ENCODE measurements around the gene COL4A3.

The COL4A3 gene

GRCh38 chr2:227256605-227257004, 92.2 kb downstream of the COL4A3 start:
- Histone ChIP-seq H3K79me2 (ENCODE audit: insufficient read depth, low read length) (no peaks in the 10 kb centered on the region), H3K9me2 (ENCODE audit: low read depth, low read length) (no peaks in the 10 kb centered on the region), H3K4me1 (ENCODE audit: insufficient read depth, low read length, severe bottlenecking) (no peaks in the 10 kb centered on the region), H3F3A (ENCODE audit: insufficient read depth, low read length) (no peaks in the 10 kb centered on the region), H4K20me1 (ENCODE audit: insufficient read depth, low read length) (no peaks in the 10 kb centered on the region), H3K36me3 (ENCODE audit: insufficient read depth, low read length) (peaks cover 71% of the 10 kb centered on the region), H3K27ac (ENCODE audit: low read depth, low read length, poor library complexity, severe bottlenecking) (no peak overlapping the region), H3K4me3 (ENCODE audit: low read depth, low read length, poor library complexity, severe bottlenecking) (no peak overlapping the region), H2AFZ (ENCODE audit: low read length) (no peak overlapping the region), H3K27me3 (ENCODE audit: insufficient read depth, low read length) (no peaks in the 10 kb centered on the region), H3K9ac (ENCODE audit: low read length) (no peak overlapping the region), H3K4me2 (ENCODE audit: low read length) (no peak overlapping the region), H3K9me3 (ENCODE audit: low read length) (0 out of 2 replicates have a peak, but pooled peaks cover 3% of the 10 kb centered on the region)
- TF ChIP-seq CTCF (IDR thresholded peaks at IDR 0.05; ENCODE audit: low read length): no peak
- no peak for TF ChIP-seq EZH2 (IDR thresholded peaks at IDR 0.05; ENCODE audit: borderline replicate concordance, low read length)

GRCh38 chr2:227257820-227258219, 93.4 kb downstream of the COL4A3 start:
- TF ChIP-seq CTCF (IDR thresholded peaks at IDR 0.05; ENCODE audit: low read length) (no peak), EZH2 (IDR thresholded peaks at IDR 0.05; ENCODE audit: borderline replicate concordance, low read length) (no peak)

GRCh38 chr2:227260041-227260440, 95.6 kb downstream of the COL4A3 start:
- Histone ChIP-seq H3K4me3 (ENCODE audit: low read depth, low read length, poor library complexity, severe bottlenecking) (no peak overlapping the region), H3F3A (ENCODE audit: insufficient read depth, low read length) (no peaks in the 10 kb centered on the region), H3K27me3 (ENCODE audit: insufficient read depth, low read length) (no peaks in the 10 kb centered on the region), H3K9me3 (ENCODE audit: low read length) (0 out of 2 replicates have a peak, but pooled peaks cover 3% of the 10 kb centered on the region), H3K27ac (ENCODE audit: low read depth, low read length, poor library complexity, severe bottlenecking) (no peak overlapping the region), H2AFZ (ENCODE audit: low read length) (no peak overlapping the region), H3K4me2 (ENCODE audit: low read length) (no peak overlapping the region), H3K36me3 (ENCODE audit: insufficient read depth, low read length) (peaks cover 47% of the 10 kb centered on the region), H4K20me1 (ENCODE audit: insufficient read depth, low read length) (no peaks in the 10 kb centered on the region), H3K9ac (ENCODE audit: low read length) (no peak overlapping the region), H3K79me2 (ENCODE audit: insufficient read depth, low read length) (no peaks in the 10 kb centered on the region), H3K4me1 (ENCODE audit: insufficient read depth, low read length, severe bottlenecking) (no peaks in the 10 kb centered on the region), H3K9me2 (ENCODE audit: low read depth, low read length) (no peaks in the 10 kb centered on the region)
- TF ChIP-seq EZH2 (IDR thresholded peaks at IDR 0.05; ENCODE audit: borderline replicate concordance, low read length) (no peak), CTCF (IDR thresholded peaks at IDR 0.05; ENCODE audit: low read length) (no peak)

More at GRCh38 chr2:227257820-227258219, 93.4 kb downstream of the COL4A3 start:
- Histone ChIP-seq H3K4me2 (ENCODE audit: low read length) (no peak overlapping the region), H3K27me3 (ENCODE audit: insufficient read depth, low read length) (no peaks in the 10 kb centered on the region), H3K9me2 (ENCODE audit: low read depth, low read length) (no peaks in the 10 kb centered on the region), H3K4me3 (ENCODE audit: low read depth, low read length, poor library complexity, severe bottlenecking) (no peak overlapping the region), H3K4me1 (ENCODE audit: insufficient read depth, low read length, severe bottlenecking) (no peaks in the 10 kb centered on the region), H3K27ac (ENCODE audit: low read depth, low read length, poor library complexity, severe bottlenecking) (no peak overlapping the region), H2AFZ (ENCODE audit: low read length) (no peak overlapping the region), H3K36me3 (ENCODE audit: insufficient read depth, low read length) (peaks cover 66% of the 10 kb centered on the region), H4K20me1 (ENCODE audit: insufficient read depth, low read length) (no peaks in the 10 kb centered on the region), H3F3A (ENCODE audit: insufficient read depth, low read length) (no peaks in the 10 kb centered on the region), H3K79me2 (ENCODE audit: insufficient read depth, low read length) (no peaks in the 10 kb centered on the region), H3K9me3 (ENCODE audit: low read length) (0 out of 2 replicates have a peak, but pooled peaks cover 3% of the 10 kb centered on the region), H3K9ac (ENCODE audit: low read length) (no peak overlapping the region)

All from OCI-LY1 (cell line).